ENCODE data around the gene ZNF280A.

ZNF280A gene

DNA sequence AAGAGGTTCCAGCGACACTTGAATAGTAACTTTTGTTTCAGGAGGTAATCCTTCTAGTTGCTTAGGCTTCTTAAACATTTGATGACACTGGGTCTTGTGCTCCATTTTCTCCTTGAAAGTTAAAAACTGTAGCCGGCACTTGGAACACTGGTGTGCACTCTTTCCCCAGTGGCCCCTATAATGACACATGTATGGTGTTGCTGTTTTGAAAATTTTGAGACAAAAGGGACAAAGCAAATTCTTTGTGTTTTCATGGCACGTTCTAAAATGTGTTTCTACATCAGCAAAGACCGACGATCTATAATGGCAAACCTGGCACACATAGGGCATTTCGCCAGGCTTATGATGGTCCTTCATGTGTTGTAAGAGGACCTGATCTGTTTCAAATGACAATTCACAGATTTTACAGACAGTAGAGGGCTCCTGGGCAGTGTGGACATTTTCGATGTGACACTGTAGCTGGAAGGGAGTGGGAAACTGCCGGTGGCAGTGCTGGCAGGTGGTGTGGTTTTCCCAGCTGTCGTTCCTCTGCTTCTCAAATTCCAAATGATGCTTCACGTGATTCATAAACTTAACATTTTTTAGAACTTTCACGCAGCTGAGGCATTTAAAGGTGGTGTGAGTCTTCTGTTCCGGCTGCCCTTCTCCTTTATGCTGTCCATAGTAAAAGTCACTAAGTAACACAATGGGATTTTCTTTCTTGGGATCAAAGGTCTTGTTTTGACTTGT, 32.0 kb downstream of the ZNF280A start:
- Histone ChIP-seq H2BK12ac (ENCODE audit: low read length) (no peak overlapping the region), H3K9me3 (ENCODE audit: insufficient read depth, low read depth, low read length) (no peaks in the 10 kb centered on the region), H3K18ac (ENCODE audit: low read length) (no peak overlapping the region), H4K91ac (ENCODE audit: low read depth, low read length) (no peak overlapping the region), H4K12ac (ENCODE audit: low read depth, low read length) (no peak overlapping the region), H3K27me3 (ENCODE audit: insufficient read depth, low read length) (no peaks in the 10 kb centered on the region), H3K4me2 (ENCODE audit: low read length) (no peak overlapping the region), H2BK120ac (ENCODE audit: insufficient read depth, low read length, poor library complexity) (no peak overlapping the region), H3K27ac (ENCODE audit: low read depth, low read length) (no peak overlapping the region), H3K23ac (ENCODE audit: low read length) (no peak overlapping the region), H3K14ac (ENCODE audit: low read length) (no peak overlapping the region), H2BK5ac (ENCODE audit: low read depth, low read length, poor library complexity) (no peak overlapping the region), H3K9ac (ENCODE audit: low read length) (no peak overlapping the region), H2AK5ac (ENCODE audit: low read length) (no peak overlapping the region), H3K79me1 (ENCODE audit: low read length) (no peaks in the 10 kb centered on the region), H3K79me2 (ENCODE audit: control insufficient read depth, insufficient read depth, low read length, poor library complexity) (no peaks in the 10 kb centered on the region), H3K4me3 (ENCODE audit: low read depth, low read length) (no peak overlapping the region), H3K4me1 (ENCODE audit: control insufficient read depth in 1 of 2, insufficient read depth in 2 of 2, low read length in 2 of 2) (no peaks in the 10 kb centered on the region), H3K4ac (ENCODE audit: low read depth, low read length) (no peak overlapping the region), H2AFZ (ENCODE audit: insufficient read depth, low read length, poor library complexity) (no peak overlapping the region), H3K36me3 (ENCODE audit: control insufficient read depth in 1 of 2, insufficient read depth in 2 of 2, low read length in 2 of 2) (no peaks in the 10 kb centered on the region), H4K8ac (ENCODE audit: low read depth, low read length) (no peak overlapping the region)
- WGBS (ENCODE audit: extremely low coverage, insufficient coverage, insufficient read length): no CpG with 5 or more reads among the region's 12 CpGs
- DNase-seq: peak; percentile 81 to 85

- no peak overlapping the region for H3K27ac ChIP-seq (ENCODE audit: low read depth, low read length)
- no peak overlapping the region for H2BK12ac ChIP-seq (ENCODE audit: low read length)
- H3K9ac ChIP-seq (ENCODE audit: low read length): no peak overlapping the region
- H3K4me2 ChIP-seq (ENCODE audit: low read length): no peak overlapping the region
- no peak overlapping the region for H4K12ac ChIP-seq (ENCODE audit: low read depth, low read length)
- no peak overlapping the region for H2BK5ac ChIP-seq (ENCODE audit: low read depth, low read length, poor library complexity)
- no peak overlapping the region for H3K14ac ChIP-seq (ENCODE audit: low read length)
- H2AFZ ChIP-seq (ENCODE audit: insufficient read depth, low read length, poor library complexity): no peak overlapping the region
- DNase-seq: peak; percentile 3 to 60
- H3K4me3 ChIP-seq (ENCODE audit: low read depth, low read length): no peak overlapping the region
- no peak overlapping the region for H3K23ac ChIP-seq (ENCODE audit: low read length)
- H2AK5ac ChIP-seq (ENCODE audit: low read length): no peak overlapping the region
- H3K18ac ChIP-seq (ENCODE audit: low read length): no peak overlapping the region
- no CpG with 5 or more reads among the region's 6 CpGs for WGBS (ENCODE audit: extremely low coverage, insufficient coverage, insufficient read length)
- no peak overlapping the region for H4K91ac ChIP-seq (ENCODE audit: low read depth, low read length)
- H3K4ac ChIP-seq (ENCODE audit: low read depth, low read length): no peak overlapping the region
- no peaks in the 10 kb centered on the region for H3K9me3 ChIP-seq (ENCODE audit: insufficient read depth, low read depth, low read length)
- no peaks in the 10 kb centered on the region for H3K4me1 ChIP-seq (ENCODE audit: control insufficient read depth in 1 of 2, insufficient read depth in 2 of 2, low read length in 2 of 2)
- H3K79me1 ChIP-seq (ENCODE audit: low read length): no peaks in the 10 kb centered on the region
- no peak overlapping the region for H2BK120ac ChIP-seq (ENCODE audit: insufficient read depth, low read length, poor library complexity)
- H3K27me3 ChIP-seq (ENCODE audit: insufficient read depth, low read length): no peaks in the 10 kb centered on the region
- no peak overlapping the region for H4K8ac ChIP-seq (ENCODE audit: low read depth, low read length)
- H3K36me3 ChIP-seq (ENCODE audit: control insufficient read depth in 1 of 2, insufficient read depth in 2 of 2, low read length in 2 of 2): no peaks in the 10 kb centered on the region
- no peaks in the 10 kb centered on the region for H3K79me2 ChIP-seq (ENCODE audit: control insufficient read depth, insufficient read depth, low read length, poor library complexity)
Measured at GRCh38 chr22:22487059-22487458, 33.0 kb downstream of the ZNF280A start.

GRCh38 chr22:22486132-22486899, 33.8 kb downstream of the ZNF280A start:
- H3K9ac ChIP-seq (ENCODE audit: low read length): no peak overlapping the region
- no peaks in the 10 kb centered on the region for H3K79me2 ChIP-seq (ENCODE audit: control insufficient read depth, insufficient read depth, low read length, poor library complexity)
- H3K4me3 ChIP-seq (ENCODE audit: low read depth, low read length): no peak overlapping the region
- no peak overlapping the region for H3K23ac ChIP-seq (ENCODE audit: low read length)
- no peak overlapping the region for H3K4me2 ChIP-seq (ENCODE audit: low read length)
- H3K4ac ChIP-seq (ENCODE audit: low read depth, low read length): no peak overlapping the region
- H3K9me3 ChIP-seq (ENCODE audit: insufficient read depth, low read depth, low read length): no peaks in the 10 kb centered on the region
- H3K4me1 ChIP-seq (ENCODE audit: control insufficient read depth in 1 of 2, insufficient read depth in 2 of 2, low read length in 2 of 2): no peaks in the 10 kb centered on the region
- H2BK5ac ChIP-seq (ENCODE audit: low read depth, low read length, poor library complexity): no peak overlapping the region
- no peak overlapping the region for H3K14ac ChIP-seq (ENCODE audit: low read length)
- no peak overlapping the region for H3K27ac ChIP-seq (ENCODE audit: low read depth, low read length)
- H3K27me3 ChIP-seq (ENCODE audit: insufficient read depth, low read length): no peaks in the 10 kb centered on the region
- H3K36me3 ChIP-seq (ENCODE audit: control insufficient read depth in 1 of 2, insufficient read depth in 2 of 2, low read length in 2 of 2): no peaks in the 10 kb centered on the region
- no peak overlapping the region for H4K8ac ChIP-seq (ENCODE audit: low read depth, low read length)
- WGBS (ENCODE audit: extremely low coverage, insufficient coverage, insufficient read length): no CpG with 5 or more reads among the region's 4 CpGs
- H3K79me1 ChIP-seq (ENCODE audit: low read length): no peaks in the 10 kb centered on the region
- H2AFZ ChIP-seq (ENCODE audit: insufficient read depth, low read length, poor library complexity): no peak overlapping the region
- no peak overlapping the region for H4K91ac ChIP-seq (ENCODE audit: low read depth, low read length)
- H4K12ac ChIP-seq (ENCODE audit: low read depth, low read length): no peak overlapping the region
- H3K18ac ChIP-seq (ENCODE audit: low read length): no peak overlapping the region
- H2BK120ac ChIP-seq (ENCODE audit: insufficient read depth, low read length, poor library complexity): no peak overlapping the region
- H2AK5ac ChIP-seq (ENCODE audit: low read length): no peak overlapping the region
- no peak for DNase-seq
- no peak overlapping the region for H2BK12ac ChIP-seq (ENCODE audit: low read length)

GRCh38 chr22:22485524-22485923, 34.5 kb downstream of the ZNF280A start:
- H3K4ac ChIP-seq (ENCODE audit: low read depth, low read length): no peak overlapping the region
- H3K9me3 ChIP-seq (ENCODE audit: insufficient read depth, low read depth, low read length): no peaks in the 10 kb centered on the region
- no peak overlapping the region for H2BK5ac ChIP-seq (ENCODE audit: low read depth, low read length, poor library complexity)
- no peaks in the 10 kb centered on the region for H3K27me3 ChIP-seq (ENCODE audit: insufficient read depth, low read length)
- H4K91ac ChIP-seq (ENCODE audit: low read depth, low read length): no peak overlapping the region
- H3K4me1 ChIP-seq (ENCODE audit: control insufficient read depth in 1 of 2, insufficient read depth in 2 of 2, low read length in 2 of 2): no peaks in the 10 kb centered on the region
- H3K27ac ChIP-seq (ENCODE audit: low read depth, low read length): no peak overlapping the region
- no peak overlapping the region for H2AK5ac ChIP-seq (ENCODE audit: low read length)
- no peak overlapping the region for H2BK12ac ChIP-seq (ENCODE audit: low read length)
- H4K8ac ChIP-seq (ENCODE audit: low read depth, low read length): no peak overlapping the region
- H3K4me3 ChIP-seq (ENCODE audit: low read depth, low read length): no peak overlapping the region
- no peak overlapping the region for H4K12ac ChIP-seq (ENCODE audit: low read depth, low read length)
- no peak overlapping the region for H3K4me2 ChIP-seq (ENCODE audit: low read length)
- H3K9ac ChIP-seq (ENCODE audit: low read length): no peak overlapping the region
- no peak overlapping the region for H2AFZ ChIP-seq (ENCODE audit: insufficient read depth, low read length, poor library complexity)
- H3K79me2 ChIP-seq (ENCODE audit: control insufficient read depth, insufficient read depth, low read length, poor library complexity): no peaks in the 10 kb centered on the region
- H3K18ac ChIP-seq (ENCODE audit: low read length): no peak overlapping the region
- no peak overlapping the region for H3K23ac ChIP-seq (ENCODE audit: low read length)
- H3K14ac ChIP-seq (ENCODE audit: low read length): no peak overlapping the region
- no peak for DNase-seq
- no peak overlapping the region for H2BK120ac ChIP-seq (ENCODE audit: insufficient read depth, low read length, poor library complexity)
- no CpG with 5 or more reads among the region's 3 CpGs for WGBS (ENCODE audit: extremely low coverage, insufficient coverage, insufficient read length)
- no peaks in the 10 kb centered on the region for H3K36me3 ChIP-seq (ENCODE audit: control insufficient read depth in 1 of 2, insufficient read depth in 2 of 2, low read length in 2 of 2)
- H3K79me1 ChIP-seq (ENCODE audit: low read length): no peaks in the 10 kb centered on the region
